ENCODE data around the gene ACTN4. TPM values are rescaled to one million over a fixed set of nuclear protein-coding genes. Genes with fewer than 3 reads are reported as not detected.

ACTN4 gene
- total and polyA plus RNA-seq, 2 donors (not counting 3 experiments of a cell fraction or from before 2014, with no cell fraction given), result 313 to 748 TPM

DNA sequence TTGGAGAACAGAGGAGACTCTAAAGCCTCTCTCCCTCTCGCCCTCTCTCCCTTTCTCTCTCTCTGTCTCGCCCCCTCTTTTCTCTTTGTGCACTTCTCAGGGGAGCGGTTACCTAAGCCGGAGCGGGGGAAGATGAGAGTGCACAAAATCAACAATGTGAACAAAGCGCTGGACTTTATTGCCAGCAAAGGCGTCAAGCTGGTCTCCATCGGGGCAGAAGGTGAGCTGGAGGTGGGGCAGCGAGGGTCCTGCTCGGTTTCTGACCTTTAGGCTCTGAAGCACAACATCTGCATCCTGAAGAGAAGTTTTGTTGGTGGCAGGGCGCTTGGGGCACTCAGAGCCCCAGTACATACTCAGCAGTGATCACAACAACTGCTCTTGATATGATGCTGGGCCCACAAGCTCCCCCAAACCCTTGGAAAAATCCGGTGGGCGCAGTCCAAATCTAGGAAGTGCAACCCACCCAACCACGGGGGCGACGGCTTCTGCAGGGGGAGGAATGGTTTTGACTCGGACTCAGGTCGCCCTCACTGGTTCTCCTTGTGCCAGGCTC is 53.5 kb downstream of the ACTN4 start:
- H3K9ac ChIP-seq (replicated peaks; ENCODE audit: extremely low read depth, insufficient read depth, low read length), result no peak overlapping the region
- DNase-seq (ENCODE audit: low read depth, low spot score) (no peak), FAIRE-seq (no peak)
- BruUV-seq (replicated peaks), result no TSS peak
- ChIA-PET CTCF (interaction anchor here (2.1 kb wide), 1 partner anchor 67 kb away, joined by 10 read pairs; no protein-coding TSS in a partner anchor), POLR2A (no interaction called here)
- no peak overlapping the region for H3K4me3 ChIP-seq (replicated peaks in 1 of 3; ENCODE audit: insufficient read depth in 1 of 3, low read depth in 1 of 3, low read length in 3 of 3)
- dilution Hi-C loops (cut with MboI; ENCODE audit: extremely low pct_ligation_motif_present, low sequenced_read_pairs), result no loop called here
- H3K27me3 ChIP-seq (ENCODE audit: control insufficient read depth in 2 of 2, insufficient read depth in 2 of 2, low read length in 2 of 2), result no peaks in the 10 kb centered on the region
- peaks cover 14 to 54% of the 10 kb centered on the region in 2 experiments for H3K36me3 ChIP-seq (ENCODE audit: control insufficient read depth in 2 of 2, extremely low read depth in 1 of 2, insufficient read depth in 2 of 2, low read length in 2 of 2)
- intact Hi-C loops (cut with micrococcal nuclease), result loop anchor here (10.0 kb wide), 1 partner anchor 296 kb away; the partner anchor contains the start of gene FAM98C
- H3K9me1 ChIP-seq (replicated peaks; ENCODE audit: control insufficient read depth, extremely low read depth, insufficient read depth, low read length), result no peaks in the 10 kb centered on the region
- no peak overlapping the region for H3K4me2 ChIP-seq (ENCODE audit: insufficient read depth, low read length)
- H3K27ac ChIP-seq (ENCODE audit: insufficient read depth, low read depth, low read length), result no peak overlapping the region
- peaks cover 3% of the 10 kb centered on the region for H3K4me1 ChIP-seq (ENCODE audit: control insufficient read depth, extremely low read depth, insufficient read depth, low read length)
- no peaks in the 10 kb centered on the region for H4K20me1 ChIP-seq (replicated peaks; ENCODE audit: control insufficient read depth, extremely low read depth, insufficient read depth, low read length)
- peaks cover 64% of the 10 kb centered on the region for H3K79me2 ChIP-seq (ENCODE audit: control insufficient read depth, insufficient read depth, low read length)
- no peak overlapping the region for H2AFZ ChIP-seq (ENCODE audit: low read depth, low read length)
- no peak for TF ChIP-seq JUN (IDR thresholded peaks at IDR 0.05; ENCODE audit: borderline replicate concordance, insufficient read depth, insufficient read length, low read depth)
- TF ChIP-seq EZH2 (IDR thresholded peaks at IDR 0.05; ENCODE audit: borderline replicate concordance, low read depth, low read length, severe bottlenecking), result no peak
- no peak for TF ChIP-seq MAX (IDR thresholded peaks at IDR 0.05; ENCODE audit: insufficient read depth, insufficient read length)
- TF ChIP-seq POLR2AphosphoS5 (IDR thresholded peaks at IDR 0.05; ENCODE audit: insufficient read depth, low read depth, low read length), result no peak
- TF ChIP-seq, protein P1, sequence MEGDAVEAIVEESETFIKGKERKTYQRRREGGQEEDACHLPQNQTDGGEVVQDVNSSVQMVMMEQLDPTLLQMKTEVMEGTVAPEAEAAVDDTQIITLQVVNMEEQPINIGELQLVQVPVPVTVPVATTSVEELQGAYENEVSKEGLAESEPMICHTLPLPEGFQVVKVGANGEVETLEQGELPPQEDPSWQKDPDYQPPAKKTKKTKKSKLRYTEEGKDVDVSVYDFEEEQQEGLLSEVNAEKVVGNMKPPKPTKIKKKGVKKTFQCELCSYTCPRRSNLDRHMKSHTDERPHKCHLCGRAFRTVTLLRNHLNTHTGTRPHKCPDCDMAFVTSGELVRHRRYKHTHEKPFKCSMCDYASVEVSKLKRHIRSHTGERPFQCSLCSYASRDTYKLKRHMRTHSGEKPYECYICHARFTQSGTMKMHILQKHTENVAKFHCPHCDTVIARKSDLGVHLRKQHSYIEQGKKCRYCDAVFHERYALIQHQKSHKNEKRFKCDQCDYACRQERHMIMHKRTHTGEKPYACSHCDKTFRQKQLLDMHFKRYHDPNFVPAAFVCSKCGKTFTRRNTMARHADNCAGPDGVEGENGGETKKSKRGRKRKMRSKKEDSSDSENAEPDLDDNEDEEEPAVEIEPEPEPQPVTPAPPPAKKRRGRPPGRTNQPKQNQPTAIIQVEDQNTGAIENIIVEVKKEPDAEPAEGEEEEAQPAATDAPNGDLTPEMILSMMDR (IDR thresholded peaks at IDR 0.05; ENCODE audit: extremely low read depth in 1 of 2, insufficient read depth in 1 of 2, low read depth in 1 of 2, low read length in 2 of 2), result no peak
- TF ChIP-seq GATA2 (IDR thresholded peaks at IDR 0.05; ENCODE audit: insufficient read depth, insufficient read length, low read depth, low read length), result no peak
- no peak for TF ChIP-seq MYC (IDR thresholded peaks at IDR 0.05; ENCODE audit: low read depth, low read length)
- no peak for TF ChIP-seq FOS (IDR thresholded peaks at IDR 0.05; ENCODE audit: borderline replicate concordance, insufficient read depth, low read length)
- TF ChIP-seq POLR2A (IDR thresholded peaks at IDR 0.05; ENCODE audit: low read depth, low read length), result no peak
- no peaks in the 10 kb centered on the region for H3K9me3 ChIP-seq (replicated peaks; ENCODE audit: control insufficient read depth, insufficient read depth, low read length)
